Gastrocnemius medialis (tissue), 4 donors: ENCODE measurements around the gene DOCK4. TPM values are rescaled to one million over a fixed set of nuclear protein-coding genes. Genes with fewer than 3 reads are reported as not detected.

Experiments used
- ATAC-seq, 2 donors: fragments of 150-250 bp; one replicate each; pipeline ENCODE4 v1.9.1; 2016
- DNase-seq, 2 donors: peaks; one replicate each; pipeline ENCODE4 v3.0.0-alpha.2; 2019
- H3K27ac ChIP-seq, 4 donors: fragments of 200-600 bp; sonication (generic); 1 replicate in 1 of 4; 2 replicates in 3 of 4; pipeline ENCODE4 v1.5.1; 2016 to 2018; ENCODE audit warnings: mild to moderate bottlenecking in 2 of 4, moderate library complexity in 1 of 4
- H3K27me3 ChIP-seq, 3 donors: fragments of 200-600 bp; sonication (generic) in 2 of 3; 1 replicate in 1 of 3; 2 replicates in 2 of 3; pipeline versions ENCODE4 v1.5.1 to v1.6.0; 2016 to 2019; ENCODE audit warnings: mild to moderate bottlenecking in 1 of 3, moderate library complexity in 1 of 3
- H3K36me3 ChIP-seq, 2 donors: fragments of 200-600 bp; sonication (generic) in 1 of 2; one replicate each; pipeline ENCODE4 v1.5.1; 2017 to 2018
- H3K4me1 ChIP-seq, 2 donors: fragments of 200-600 bp; sonication (generic) in 1 of 2; one replicate each; pipeline ENCODE4 v1.5.1; 2016 to 2017; ENCODE audit warnings: mild to moderate bottlenecking in 2 of 2
- H3K4me3 ChIP-seq, 4 donors: fragments of 200-600 bp; sonication (generic) in 3 of 4; 1 replicate in 1 of 4; 2 replicates in 3 of 4; pipeline ENCODE4 v1.5.1; 2016 to 2019; ENCODE audit warnings: mild to moderate bottlenecking in 2 of 4
- H3K9me3 ChIP-seq, 3 donors: fragments of 200-600 bp; sonication (generic) in 2 of 3; 1 replicate in 1 of 3; 2 replicates in 2 of 3; pipeline ENCODE4 v1.5.1; 2016 to 2019
- CTCF ChIP-seq, 5 experiments: fragments of 450-650 bp in 3 of 5; fragments of 200-600 bp in 2 of 5; sonication (generic) in 2 of 5; IDR thresholded peaks in 4 of 5; conservative IDR thresholded peaks in 1 of 5; 1 replicate in 4 of 5; 2 replicates in 1 of 5; pipeline ENCODE4 v1.5.1; 2016 to 2019; ENCODE audit warnings: antibody characterized with exemption in 5 of 5, mild to moderate bottlenecking in 3 of 5, moderate library complexity in 3 of 5
- POLR2A ChIP-seq, 2 donors: fragments of 450-650 bp; IDR thresholded peaks; one replicate each; pipeline ENCODE4 v1.6.1; 2017; ENCODE audit warnings: antibody characterized with exemption in 2 of 2, mild to moderate bottlenecking in 2 of 2, moderate library complexity in 2 of 2
- in situ Hi-C, 4 donors: fragments of 200-750 bp; cut with MboI; loops; one replicate each; pipeline versions ENCODE4 v1.15.0 to v1.8.0; 2017; ENCODE audit warnings: low sequenced_read_pairs in 4 of 4
- intact Hi-C: fragments of 100-400 bp; cut with DNase I; formaldehyde crosslinking; loops from one replicate; pipeline ENCODE4 v1.15.1; 2023; ENCODE audit warnings: low total_unique reads
- total RNA-seq, 4 donors: library from RNA; depleted of rRNA; stranded (reverse); fragments of >200 nt; gene quantifications; one replicate each; pipeline versions ENCODE4 v1.1.0 to v1.2.3, GENCODE V29; 2016

Gene DOCK4
- total RNA-seq, 4 donors from 2014 or later: 8.7 to 12.0 (median 10.2) TPM

- no peaks in the 10 kb centered on the region for H3K9me3 ChIP-seq
- H3K27ac ChIP-seq: no peak overlapping the region
- H3K27me3 ChIP-seq: no peaks in the 10 kb centered on the region
- in situ Hi-C loops: no loop called here
- TF ChIP-seq CTCF (IDR thresholded peaks at IDR 0.05 in 4 of 5, conservative IDR thresholded peaks at IDR 0.05 in 1 of 5) (no peak), POLR2A (IDR thresholded peaks at IDR 0.05) (no peak)
- H3K4me3 ChIP-seq: no peak overlapping the region
- peaks cover 32 to 60% of the 10 kb centered on the region in 2 donors for H3K4me1 ChIP-seq
- ATAC-seq (no peak), DNase-seq (no peak)
- no peaks in the 10 kb centered on the region for H3K36me3 ChIP-seq
- intact Hi-C loops: no loop called here
Measured at GRCh38 chr7:112176241-112176640, 30.0 kb downstream of the DOCK4 start.

- Histone ChIP-seq H3K4me1 (peaks cover 17 to 43% of the 10 kb centered on the region in 2 donors), H3K4me3 (no peak overlapping the region), H3K27ac (no peak overlapping the region), H3K9me3 (no peaks in the 10 kb centered on the region), H3K36me3 (no peaks in the 10 kb centered on the region), H3K27me3 (no peaks in the 10 kb centered on the region)
- ATAC-seq (no peak), DNase-seq (no peak)
- intact Hi-C loops (no loop called here), in situ Hi-C loops (no loop called here)
- TF ChIP-seq POLR2A (IDR thresholded peaks at IDR 0.05) (no peak), CTCF (IDR thresholded peaks at IDR 0.05 in 4 of 5, conservative IDR thresholded peaks at IDR 0.05 in 1 of 5) (no peak)
Measured at GRCh38 chr7:112174192-112174591, 32.0 kb downstream of the DOCK4 start.

- Histone ChIP-seq H3K27me3 (no peaks in the 10 kb centered on the region), H3K27ac (peak overlapping the region; percentile 45 to 60 (median 58)), H3K36me3 (no peaks in the 10 kb centered on the region), H3K9me3 (no peaks in the 10 kb centered on the region), H3K4me1 (peaks cover 15 to 36% of the 10 kb centered on the region in 2 donors), H3K4me3 (no peak overlapping the region)
- TF ChIP-seq CTCF (IDR thresholded peaks at IDR 0.05 in 4 of 5, conservative IDR thresholded peaks at IDR 0.05 in 1 of 5) (no peak), POLR2A (IDR thresholded peaks at IDR 0.05) (no peak)
- intact Hi-C loops: no loop called here
- DNase-seq (no peak), ATAC-seq (no peak)
- in situ Hi-C loops: no loop called here
Measured at GRCh38 chr7:112173568-112173905, 32.7 kb downstream of the DOCK4 start.

GRCh38 chr7:112172870-112173567 lies 33.2 kb downstream of the DOCK4 start:
- Histone ChIP-seq H3K4me3 (no peak overlapping the region), H3K27me3 (no peaks in the 10 kb centered on the region), H3K9me3 (no peaks in the 10 kb centered on the region), H3K4me1 (peaks cover 15 to 34% of the 10 kb centered on the region in 2 donors), H3K27ac (peak overlapping the region; percentile 45 to 60 (median 58)), H3K36me3 (no peaks in the 10 kb centered on the region)
- in situ Hi-C loops (no loop called here), intact Hi-C loops (no loop called here)
- TF ChIP-seq CTCF (IDR thresholded peaks at IDR 0.05 in 4 of 5, conservative IDR thresholded peaks at IDR 0.05 in 1 of 5): no peak
- no peak for TF ChIP-seq POLR2A (IDR thresholded peaks at IDR 0.05)
- DNase-seq (no peak), ATAC-seq (no peak)

GRCh38 chr7:112171673-112172072 lies 34.5 kb downstream of the DOCK4 start:
- no peak overlapping the region for H3K27ac ChIP-seq
- TF ChIP-seq POLR2A (IDR thresholded peaks at IDR 0.05): no peak
- TF ChIP-seq CTCF (IDR thresholded peaks at IDR 0.05 in 4 of 5, conservative IDR thresholded peaks at IDR 0.05 in 1 of 5): no peak
- H3K9me3 ChIP-seq: no peaks in the 10 kb centered on the region
- H3K4me1 ChIP-seq: peaks cover 23 to 30% of the 10 kb centered on the region in 2 donors
- H3K4me3 ChIP-seq: no peak overlapping the region
- no peaks in the 10 kb centered on the region for H3K27me3 ChIP-seq
- no peak for ATAC-seq
- H3K36me3 ChIP-seq: no peaks in the 10 kb centered on the region
- in situ Hi-C loops (no loop called here), intact Hi-C loops (no loop called here)
- DNase-seq: no peak
